Measurements from ENCODE around the gene GTF2H1.

Gene GTF2H1

GRCh38 chr11:18321969-18322711, at the start of gene GTF2H1, which contains the start of gene HPS5:
GTF2H1 (plus strand) TSS chr11:18322567; CDS start chr11:18333075, 10,508 bp downstream.
HPS5 (minus strand) TSS chr11:18322140; CDS start chr11:18317858, 4,282 bp downstream.
- no peak for TF ChIP-seq CTCF (IDR thresholded peaks at IDR 0.05; ENCODE audit: low read depth, low read length)
- H3K4me3 ChIP-seq (ENCODE audit: low read depth, low read length): peak within 1 kb of the TSS; percentile 77

GRCh38 chr11:18277565-18278271, 44.6 kb upstream of the GTF2H1 start:
- no peak for TF ChIP-seq CTCF (IDR thresholded peaks at IDR 0.05; ENCODE audit: low read depth, low read length)
- no peak overlapping the region for H3K4me3 ChIP-seq (ENCODE audit: low read depth, low read length)

GRCh38 chr11:18280438-18281045, 41.8 kb upstream of the GTF2H1 start:
- H3K4me3 ChIP-seq (ENCODE audit: low read depth, low read length): no peak overlapping the region
- no peak for TF ChIP-seq CTCF (IDR thresholded peaks at IDR 0.05; ENCODE audit: low read depth, low read length)

- no peak overlapping the region for H3K4me3 ChIP-seq (ENCODE audit: low read depth, low read length)
- no peak for TF ChIP-seq CTCF (IDR thresholded peaks at IDR 0.05; ENCODE audit: low read depth, low read length)
These were observed 39.7 kb upstream of the GTF2H1 start for GRCh38 chr11:18282626-18283025.

- no peak for TF ChIP-seq CTCF (IDR thresholded peaks at IDR 0.05; ENCODE audit: low read depth, low read length)
These were observed 36.5 kb upstream of the GTF2H1 start for GRCh38 chr11:18285841-18286240.

GRCh38 chr11:18288911-18289310, 33.5 kb upstream of the GTF2H1 start:
- H3K4me3 ChIP-seq (ENCODE audit: low read depth, low read length): no peak overlapping the region
- TF ChIP-seq CTCF (IDR thresholded peaks at IDR 0.05; ENCODE audit: low read depth, low read length): no peak

More at GRCh38 chr11:18285841-18286240, 36.5 kb upstream of the GTF2H1 start:
- no peak overlapping the region for H3K4me3 ChIP-seq (ENCODE audit: low read depth, low read length)

All from WI38 (cell line).